HG03521 (cell line): Measurements from ENCODE around the gene LRP3.
A peak's percentile ranks its signal among the peaks of the same experiment; 100 is the strongest.
"Not testable (repeated sequence)": the region's sequence is repeated elsewhere in the genome, so short reads cannot be mapped to it uniquely, and the experiment has no call there.

Experiments used
- ATAC-seq: cut with Tn5 transposase; IDR thresholded peaks from one replicate; pipeline ENCODE4 v1.9.1; 2021; ENCODE audit warnings: mild to moderate bottlenecking, moderate library complexity; ENCODE audit not compliant: unreplicated experiment

LRP3 gene

GRCh38 chr19:33175886-33176669 lies 18.1 kb upstream of the LRP3 start:
- no peak for ATAC-seq

GRCh38 chr19:33176670-33177416 lies 17.3 kb upstream of the LRP3 start:
- ATAC-seq = peak; percentile 79

DNA sequence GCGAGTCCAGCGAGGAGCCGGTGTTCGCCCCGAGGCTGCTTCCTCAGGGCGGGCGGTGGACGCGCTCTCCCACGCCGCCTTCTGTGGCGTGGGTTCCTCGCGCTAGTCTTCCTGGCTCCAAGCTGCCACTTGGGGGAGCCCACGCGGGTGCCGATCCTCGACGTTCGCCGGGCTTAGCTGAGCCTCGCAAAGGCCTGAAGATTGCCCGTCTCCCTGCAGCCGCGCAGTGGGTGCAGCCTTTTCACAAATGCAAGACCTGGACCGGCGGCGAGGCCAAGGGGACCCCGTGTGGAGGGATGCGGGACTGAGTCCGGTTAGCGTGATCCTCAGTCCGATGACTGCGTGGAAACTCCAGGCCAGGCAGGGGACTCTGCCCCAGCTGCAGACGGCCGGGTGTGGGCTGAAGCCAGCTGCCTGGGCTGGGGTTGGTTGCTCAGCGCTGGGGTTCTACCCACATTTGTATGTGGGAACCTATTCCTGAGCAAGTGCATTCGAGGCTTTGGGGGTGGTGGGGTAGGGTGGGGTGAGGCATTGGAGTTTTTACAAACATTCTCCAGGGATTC lies 16.6 kb upstream of the LRP3 start:
- ATAC-seq = no peak

DNA sequence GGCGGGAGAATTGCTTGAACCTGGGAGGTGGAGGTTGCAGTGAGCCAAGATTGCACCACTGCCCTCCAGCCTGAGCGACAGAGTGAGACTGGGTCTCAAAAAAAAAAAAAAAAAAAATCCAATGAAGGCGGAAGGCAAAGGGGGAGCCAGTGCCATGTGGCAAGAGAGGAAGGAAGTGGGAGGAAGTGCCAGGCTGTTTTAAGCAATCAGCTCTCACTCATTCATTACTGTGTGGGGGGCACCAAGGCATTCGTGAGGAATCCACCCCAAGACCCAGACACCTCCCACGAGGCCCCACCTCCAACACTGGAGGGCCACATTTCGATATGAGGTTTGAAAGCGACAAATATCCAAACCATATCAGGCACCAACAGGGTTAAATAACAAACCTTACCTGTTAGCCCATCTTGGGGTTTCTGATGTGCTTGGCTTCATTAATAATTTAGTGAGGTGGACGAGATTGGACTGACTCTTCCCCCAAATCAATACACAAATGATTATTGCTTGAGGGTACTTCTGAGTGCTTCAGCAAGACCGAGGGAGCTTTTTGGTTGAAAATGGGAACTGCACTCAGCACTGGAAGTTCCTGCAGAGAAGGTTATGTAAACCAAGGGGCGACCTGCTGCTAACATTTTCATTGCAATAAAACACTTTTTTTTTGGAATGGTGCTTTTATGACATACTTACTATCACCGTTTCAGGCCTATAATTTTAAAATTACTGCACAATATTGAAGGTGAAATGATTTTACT lies 7.5 kb upstream of the LRP3 start:
- ATAC-seq = no peak

- ATAC-seq = no peak
Observed at GRCh38 chr19:33187183-33187540, 7.0 kb upstream of the LRP3 start.

DNA sequence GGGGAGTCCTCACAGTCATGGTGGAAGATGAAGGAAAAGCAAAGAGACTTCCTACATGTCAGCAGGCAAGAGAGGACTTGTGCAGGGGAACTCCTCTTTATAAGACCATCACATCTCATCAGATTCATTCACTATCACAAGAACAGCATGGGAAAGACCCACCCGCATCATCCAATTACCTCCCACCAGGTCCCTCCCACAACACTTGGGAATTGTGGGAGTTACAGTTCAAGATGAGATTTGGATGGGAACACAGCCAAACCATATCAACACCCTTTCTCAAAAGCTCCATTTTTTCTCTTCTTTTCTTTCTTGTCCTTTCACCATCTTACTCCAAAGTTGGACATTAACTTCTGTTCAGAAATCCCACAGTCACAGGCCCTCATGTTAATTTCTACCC lies 4.7 kb upstream of the LRP3 start:
- no peak for ATAC-seq

- not testable (repeated sequence) for ATAC-seq
Observed at GRCh38 chr19:33191092-33191491, 3.0 kb upstream of the LRP3 start.

- no peak for ATAC-seq
Observed at GRCh38 chr19:33191501-33191900, 2.6 kb upstream of the LRP3 start.

DNA sequence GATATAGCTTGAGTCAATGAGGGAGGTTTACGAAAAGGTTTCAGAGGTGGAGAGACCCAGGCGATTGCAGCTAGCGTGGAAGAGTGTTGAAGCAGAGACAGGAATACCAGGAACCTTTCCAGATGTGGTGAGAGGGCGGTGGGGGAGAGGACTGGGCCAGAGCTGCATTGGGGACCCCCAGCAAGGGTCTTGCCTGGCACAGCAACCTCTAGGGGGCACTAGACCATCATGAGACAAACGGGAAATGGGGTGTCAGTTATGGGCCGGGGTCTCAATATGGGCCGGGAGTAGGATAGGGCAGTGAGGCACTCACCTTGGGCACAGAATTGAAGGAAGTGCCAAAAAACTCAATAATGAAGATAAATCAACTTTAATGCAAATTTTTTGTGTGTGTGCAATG lies 2.1 kb upstream of the LRP3 start:
- ATAC-seq = no peak

- no peak for ATAC-seq
Observed at GRCh38 chr19:33193269-33193864, 763 bp upstream of the LRP3 start.

GRCh38 chr19:33194532-33194885 lies 379 bp downstream of the LRP3 start:
- no peak for ATAC-seq

DNA sequence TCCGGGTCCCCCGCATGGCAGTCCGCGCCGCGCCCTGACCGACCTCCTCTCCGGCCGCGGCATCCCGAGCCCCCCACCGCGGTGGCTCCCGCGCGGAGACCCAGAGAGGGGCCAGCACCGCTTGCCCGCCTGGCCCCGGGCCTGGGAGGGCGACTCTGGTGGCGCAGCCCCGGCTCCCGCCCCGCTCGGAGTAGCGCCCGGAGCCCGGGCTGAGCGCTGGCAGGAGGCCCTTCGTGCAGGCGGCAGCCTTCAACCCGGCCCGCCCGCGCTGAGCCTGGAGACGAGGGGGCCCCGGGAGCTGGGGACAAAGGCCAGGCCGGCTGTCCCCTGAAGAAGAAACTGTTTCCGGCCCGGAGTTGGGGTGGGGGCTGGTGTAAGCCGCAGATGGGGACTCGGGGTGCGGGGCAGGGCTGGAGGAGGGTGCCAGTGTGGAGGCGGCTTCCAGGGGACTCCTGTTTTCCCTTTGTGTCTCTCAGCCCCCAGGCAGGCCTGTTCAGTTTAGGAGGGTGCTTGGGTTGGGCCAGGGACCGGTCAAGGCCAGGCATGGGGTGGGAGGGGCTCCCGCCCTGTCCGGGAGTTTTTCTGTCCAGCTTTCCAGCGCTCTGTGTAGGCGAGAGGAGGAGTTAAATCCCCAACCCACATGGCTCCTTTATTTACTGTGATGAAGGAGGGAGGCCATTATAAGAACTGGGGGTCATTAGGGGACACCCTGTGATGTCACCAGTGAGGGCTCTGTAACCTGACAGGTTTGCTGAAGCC lies 935 bp downstream of the LRP3 start:
- no peak for ATAC-seq

GRCh38 chr19:33195645-33196347 lies 1.7 kb downstream of the LRP3 start:
- no peak for ATAC-seq

- no peak for ATAC-seq
Observed at GRCh38 chr19:33196446-33197193, 2.5 kb downstream of the LRP3 start.

GRCh38 chr19:33197591-33198000 lies 3.5 kb downstream of the LRP3 start:
- ATAC-seq = no peak

DNA sequence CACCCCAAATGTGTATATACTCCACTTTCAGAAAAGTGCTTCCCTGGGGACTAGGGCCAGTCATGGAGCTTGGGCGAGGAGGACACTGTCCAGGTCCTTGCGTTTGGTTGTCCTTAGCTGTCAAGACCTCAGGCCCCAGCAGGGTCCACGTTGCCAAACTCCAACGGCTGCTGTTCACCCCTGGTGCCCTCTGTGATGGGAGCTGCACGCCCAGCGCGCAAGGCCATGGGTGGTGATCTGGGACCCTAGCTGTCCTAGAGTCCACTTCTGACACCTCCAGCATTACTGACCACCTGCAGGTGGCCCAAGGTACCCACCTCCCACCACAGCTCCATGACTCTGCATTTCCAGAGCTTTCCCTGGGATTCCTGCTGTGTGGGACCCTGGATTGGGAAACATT lies 4.0 kb downstream of the LRP3 start:
- no peak for ATAC-seq

- ATAC-seq = no peak
Observed at GRCh38 chr19:33199441-33200265, 5.5 kb downstream of the LRP3 start.

GRCh38 chr19:33201473-33201872 lies 7.3 kb downstream of the LRP3 start:
- no peak for ATAC-seq
